ENCODE measurements around the gene PURB.
"Not testable (repeated sequence)": the region's sequence is repeated elsewhere in the genome, so short reads cannot be mapped to it uniquely, and the experiment has no call there.

PURB gene

GRCh38 chr7:44867073-44867995 lies 18.0 kb downstream of the PURB start:
- no peak for TF ChIP-seq CTCF (IDR thresholded peaks at IDR 0.05; ENCODE audit: insufficient read depth, missing control alignments)
- DNase-seq (ENCODE audit: insufficient read length, low spot score): no peak
- FAIRE-seq: no peak

GRCh38 chr7:44861949-44862348 lies 23.4 kb downstream of the PURB start:
- not testable (repeated sequence) for DNase-seq (ENCODE audit: insufficient read length, low spot score); FAIRE-seq

GRCh38 chr7:44858161-44858560 lies 27.2 kb downstream of the PURB start:
- no peak for DNase-seq (ENCODE audit: insufficient read length, low spot score)
- no peak for TF ChIP-seq CTCF (IDR thresholded peaks at IDR 0.05; ENCODE audit: insufficient read depth, missing control alignments)
- FAIRE-seq: no peak

- TF ChIP-seq CTCF (IDR thresholded peaks at IDR 0.05; ENCODE audit: insufficient read depth, missing control alignments): no peak
Measured at GRCh38 chr7:44854644-44855364, 30.5 kb downstream of the PURB start.

GRCh38 chr7:44853391-44853790 lies 31.9 kb downstream of the PURB start:
- no peak for TF ChIP-seq CTCF (IDR thresholded peaks at IDR 0.05; ENCODE audit: insufficient read depth, missing control alignments)
- no peak for FAIRE-seq

More at GRCh38 chr7:44854644-44855364, 30.5 kb downstream of the PURB start:
- FAIRE-seq: no peak
- DNase-seq (ENCODE audit: insufficient read length, low spot score): no peak

GRCh38 chr7:44852590-44852989 lies 32.7 kb downstream of the PURB start:
- no peak for DNase-seq (ENCODE audit: insufficient read length, low spot score)
- TF ChIP-seq CTCF (IDR thresholded peaks at IDR 0.05; ENCODE audit: insufficient read depth, missing control alignments): no peak
- FAIRE-seq: no peak

More at GRCh38 chr7:44853391-44853790, 31.9 kb downstream of the PURB start:
- no peak for DNase-seq (ENCODE audit: insufficient read length, low spot score)

GRCh38 chr7:44849885-44850544 lies 35.3 kb downstream of the PURB start:
- TF ChIP-seq CTCF (IDR thresholded peaks at IDR 0.05; ENCODE audit: insufficient read depth, missing control alignments): no peak
- DNase-seq (ENCODE audit: insufficient read length, low spot score) (no peak), FAIRE-seq (no peak)
